CD4-positive, alpha-beta T cell treated with Interleukin-2 at 100 ng/mL for 4 hours (primary cell): ENCODE measurements around the gene CA4.
A peak's percentile ranks its signal among the peaks of the same experiment; 100 is the strongest.
"Not testable (repeated sequence)": the region's sequence is repeated elsewhere in the genome, so short reads cannot be mapped to it uniquely, and the experiment has no call there.

Experiments used
- DNase-seq: peaks from one replicate; pipeline ENCODE4 v3.0.0-alpha.2; 2020; ENCODE audit warnings: low spot score

CA4 gene

DNA sequence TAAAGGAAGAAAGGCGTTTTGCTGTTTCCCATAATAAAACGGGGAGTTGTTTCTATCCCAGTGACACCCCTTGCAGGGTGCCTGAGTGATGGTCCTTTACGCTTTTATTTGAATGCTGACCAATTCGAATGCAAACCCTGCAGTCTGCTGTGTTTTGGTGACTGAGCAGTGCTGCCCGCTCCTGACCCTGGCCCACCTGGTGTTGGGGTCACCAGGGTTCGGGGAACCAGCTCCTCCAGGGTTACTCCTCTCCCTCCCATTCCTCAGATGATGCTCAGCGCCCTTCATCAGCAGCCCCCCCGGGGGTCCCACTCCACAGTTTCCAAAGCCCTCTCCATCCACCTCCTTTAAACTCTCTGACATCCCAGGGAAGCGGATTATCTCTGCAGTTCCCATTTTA is 6.0 kb downstream of the CA4 start:
- DNase-seq = no peak

DNA sequence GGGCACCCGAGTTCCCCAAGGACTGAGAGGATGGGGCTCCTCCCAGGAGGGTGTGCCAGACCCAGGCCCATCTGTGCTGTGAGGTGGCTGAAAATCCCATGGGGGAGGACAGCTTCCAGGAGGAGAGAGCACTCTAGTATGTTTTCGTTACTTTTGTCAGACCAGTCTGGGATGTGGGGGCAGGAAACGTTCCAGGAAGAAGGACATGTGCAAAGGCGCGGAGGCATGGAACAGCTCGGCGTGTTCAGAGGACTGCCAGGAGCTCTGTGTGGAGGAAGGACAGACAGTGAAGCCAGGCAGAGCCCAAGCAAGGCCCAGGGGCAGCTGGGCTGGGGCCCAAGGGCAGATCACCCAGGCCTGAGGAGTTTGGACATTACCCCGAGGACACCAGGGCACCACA is 7.0 kb downstream of the CA4 start:
- no peak for DNase-seq

GRCh38 chr17:60157487-60158040 is 7.8 kb downstream of the CA4 start:
- no peak for DNase-seq

DNA sequence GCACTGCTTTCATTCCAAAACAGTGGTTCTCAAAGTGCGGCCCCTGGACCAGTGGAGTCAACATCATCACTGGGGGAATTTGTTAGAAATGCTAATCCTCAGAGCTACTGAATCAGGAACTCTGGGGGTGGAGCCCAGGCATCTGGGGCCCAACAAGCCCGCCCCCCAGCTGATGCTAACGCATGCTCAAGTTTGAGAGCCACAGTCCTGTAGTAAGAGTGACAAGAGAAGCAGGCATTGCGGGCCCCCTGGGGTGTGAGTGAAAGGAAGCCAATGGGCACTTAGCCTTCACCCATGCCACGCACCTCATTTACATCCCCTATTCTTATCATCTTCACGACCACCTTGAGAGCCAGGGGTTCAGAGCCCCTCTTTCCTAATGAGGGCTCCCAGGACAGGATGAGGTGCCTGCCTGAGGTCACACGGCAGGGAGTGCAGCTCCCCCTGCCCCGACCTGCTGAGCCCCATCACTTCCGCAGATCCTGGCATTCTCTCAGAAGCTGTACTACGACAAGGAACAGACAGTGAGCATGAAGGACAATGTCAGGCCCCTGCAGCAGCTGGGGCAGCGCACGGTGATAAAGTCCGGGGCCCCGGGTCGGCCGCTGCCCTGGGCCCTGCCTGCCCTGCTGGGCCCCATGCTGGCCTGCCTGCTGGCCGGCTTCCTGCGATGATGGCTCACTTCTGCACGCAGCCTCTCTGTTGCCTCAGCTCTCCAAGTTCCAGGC is 9.1 kb downstream of the CA4 start:
- DNase-seq = no peak

- no peak for DNase-seq
Observed at GRCh38 chr17:60159479-60159866, 9.7 kb downstream of the CA4 start.

GRCh38 chr17:60160829-60161501 is 11.2 kb downstream of the CA4 start:
- no peak for DNase-seq

DNA sequence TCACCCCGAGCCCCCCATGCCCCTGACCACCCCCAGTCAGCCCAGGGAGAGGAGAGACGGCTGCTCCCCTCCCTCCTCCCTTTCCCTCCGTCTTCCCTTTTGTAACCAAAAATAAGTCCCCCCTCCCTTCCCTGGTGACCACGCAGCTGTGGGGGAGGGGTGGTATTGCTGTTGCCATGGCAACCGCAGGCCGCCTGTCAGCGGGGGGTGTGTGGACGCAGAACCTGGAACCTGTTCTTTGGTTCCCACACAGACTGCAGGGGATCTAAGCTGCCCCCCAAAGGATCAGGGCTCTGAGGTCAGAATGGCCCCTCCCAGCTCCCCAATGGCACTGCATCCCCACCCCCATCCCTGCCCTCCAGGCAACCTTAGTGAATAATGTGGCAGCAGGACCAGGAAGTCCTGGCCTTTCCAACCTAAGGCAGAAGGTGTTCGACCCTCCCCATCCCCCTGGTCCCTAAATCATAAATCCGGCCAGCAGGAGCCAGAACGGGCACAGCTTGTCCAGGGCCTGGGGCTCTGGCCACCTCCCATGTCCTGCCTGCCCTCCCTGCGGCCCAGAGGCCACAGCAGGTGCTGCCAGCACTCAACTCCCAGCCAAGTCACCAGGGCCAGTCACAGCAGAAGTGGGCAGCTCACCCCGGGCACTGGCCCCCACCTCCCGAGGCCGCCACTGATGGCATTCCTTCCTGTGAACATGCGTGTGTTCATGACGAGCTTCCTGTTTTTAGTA is 12.0 kb downstream of the CA4 start:
- no peak for DNase-seq

- no peak for DNase-seq
Observed at GRCh38 chr17:60163108-60163784, 13.5 kb downstream of the CA4 start.

DNA sequence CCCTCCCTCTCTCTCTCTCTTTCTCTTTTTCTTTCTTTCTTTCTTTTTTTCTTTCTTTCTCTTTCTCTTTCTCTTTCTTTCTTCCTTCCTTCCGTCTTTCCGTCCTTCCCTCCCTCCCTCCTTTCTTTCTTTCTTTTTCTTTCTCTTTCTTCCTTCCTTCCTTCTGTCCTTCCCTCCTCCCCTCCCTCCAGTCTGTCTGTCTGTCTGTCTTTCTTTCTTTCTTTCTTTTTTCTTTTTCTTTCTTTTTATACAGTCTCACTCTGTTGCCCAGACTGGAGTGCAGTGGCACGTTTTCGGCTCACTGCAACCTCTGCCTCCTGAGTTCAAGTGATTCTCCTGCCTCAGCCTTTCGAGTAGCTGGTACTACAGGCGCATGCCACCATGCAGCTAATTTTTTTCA is 14.4 kb downstream of the CA4 start:
- DNase-seq = no peak

- DNase-seq = no peak
Observed at GRCh38 chr17:60164697-60165096, 14.9 kb downstream of the CA4 start.

- no peak for DNase-seq
Observed at GRCh38 chr17:60165223-60165622, 15.4 kb downstream of the CA4 start.

DNA sequence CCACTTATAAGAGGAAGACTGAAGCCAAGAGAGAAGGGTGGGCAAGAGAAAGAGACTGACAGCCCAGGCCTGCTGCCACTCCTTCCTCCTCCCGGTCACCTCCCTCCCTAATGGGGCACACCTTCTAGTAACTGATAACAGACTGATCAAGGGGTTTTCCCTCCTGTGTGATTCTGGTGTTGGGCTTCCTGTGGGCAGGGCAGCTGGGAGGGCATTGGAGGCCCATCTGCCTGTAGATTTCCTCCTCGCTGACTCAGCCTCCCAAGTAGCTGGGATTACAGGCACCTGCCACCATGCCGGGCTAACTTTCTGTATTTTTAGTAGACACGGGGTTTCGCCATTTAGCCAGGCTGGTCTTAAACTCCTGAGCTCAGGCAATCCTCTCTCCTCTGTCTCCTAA is 16.2 kb downstream of the CA4 start:
- peak; percentile 10 for DNase-seq

GRCh38 chr17:60167065-60167741 is 17.4 kb downstream of the CA4 start:
- DNase-seq = no peak

- no peak for DNase-seq
Observed at GRCh38 chr17:60168654-60169053, 18.9 kb downstream of the CA4 start.

DNA sequence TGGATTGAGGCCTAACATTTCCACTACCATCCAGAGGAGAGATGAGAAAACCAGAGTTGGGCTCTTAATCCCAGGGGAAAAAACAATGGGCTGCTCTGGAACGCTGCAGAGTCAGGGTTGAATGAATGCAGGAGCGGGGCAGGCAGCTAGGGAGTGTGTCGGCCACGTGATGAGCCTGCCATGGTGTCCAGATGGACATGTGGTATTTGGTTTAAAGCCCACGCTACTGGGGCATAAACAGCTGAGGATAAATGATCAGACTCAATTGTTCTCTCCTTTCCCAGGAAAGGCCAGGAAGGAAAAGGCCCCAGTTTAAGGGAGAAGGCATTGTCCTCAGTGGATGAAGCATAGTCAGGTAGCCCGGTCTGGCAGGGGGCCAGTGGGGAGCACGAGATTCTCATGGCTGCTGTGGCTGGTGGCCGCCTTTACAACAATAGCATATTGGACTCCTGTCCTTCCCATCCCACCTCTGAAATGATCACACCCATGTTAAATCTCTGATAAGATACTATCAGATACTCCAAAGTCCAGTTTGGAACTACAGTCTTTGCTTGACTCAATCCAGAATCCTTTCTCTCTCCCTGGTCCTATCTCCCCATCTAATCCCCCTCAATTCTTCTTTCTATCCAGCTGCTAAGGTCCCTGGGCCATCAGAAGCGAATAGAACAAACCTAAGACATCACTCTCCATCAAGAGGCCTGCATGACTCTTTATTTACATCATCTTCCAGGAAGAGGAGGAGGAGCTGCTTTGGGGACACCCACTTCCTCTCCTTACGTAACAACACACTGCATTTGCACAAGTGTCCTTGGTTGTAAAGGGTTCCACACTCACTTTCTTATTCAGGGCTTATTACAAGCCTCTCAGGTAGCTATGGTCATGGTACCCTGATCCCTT is 20.4 kb downstream of the CA4 start:
- peak; percentile 25 for DNase-seq

- no peak for DNase-seq
Observed at GRCh38 chr17:60170835-60171752, 21.3 kb downstream of the CA4 start.

DNA sequence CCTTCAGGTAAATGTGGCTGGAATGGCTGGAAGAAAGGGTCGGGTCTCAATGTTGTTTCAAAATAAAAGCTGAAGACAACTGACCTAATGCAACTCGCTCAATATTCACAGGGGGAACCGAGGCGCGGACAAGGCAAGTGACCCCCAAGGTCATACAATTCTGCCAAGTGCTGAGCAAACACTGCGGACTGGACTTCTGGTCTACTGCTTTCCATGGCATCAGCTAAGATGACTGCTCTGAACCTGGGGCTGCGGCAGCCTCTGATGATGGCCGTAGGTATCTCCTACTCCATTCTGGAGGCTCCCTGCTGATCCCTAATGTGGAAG is 21.9 kb downstream of the CA4 start:
- DNase-seq = no peak

- no peak for DNase-seq
Observed at GRCh38 chr17:60173304-60173819, 23.6 kb downstream of the CA4 start.

DNA sequence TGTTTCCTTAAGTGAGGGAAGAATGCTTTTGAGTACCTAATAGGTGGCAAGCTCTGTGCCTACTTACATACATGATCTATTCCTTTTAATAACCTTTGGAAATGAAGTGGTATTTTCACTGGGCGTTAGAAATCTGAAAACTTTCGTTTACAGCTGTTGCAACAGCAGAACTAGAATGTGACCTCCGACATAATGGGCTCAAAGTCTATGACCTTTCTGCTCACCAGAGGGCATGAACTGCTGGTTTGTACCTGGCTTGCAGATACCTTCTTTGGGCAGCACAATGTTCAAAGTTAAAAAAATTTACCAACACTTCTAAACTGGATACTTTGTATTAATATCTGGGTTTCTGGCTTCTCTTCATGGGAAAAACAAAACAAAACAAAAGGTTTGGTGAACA is 24.3 kb downstream of the CA4 start:
- DNase-seq = no peak

- not testable (repeated sequence) for DNase-seq
Observed at GRCh38 chr17:60174767-60175166, 25.0 kb downstream of the CA4 start.
